Right lobe of liver (tissue), 6 donors: Measurements from ENCODE around the gene TUFM. TPM values are rescaled to one million over a fixed set of nuclear protein-coding genes. Genes with fewer than 3 reads are reported as not detected.
"Not testable (repeated sequence)": the region's sequence is repeated elsewhere in the genome, so short reads cannot be mapped to it uniquely, and the experiment has no call there.

Experiments used
- ATAC-seq, 4 donors: fragments of 200-7000 bp; cut with Tn5 transposase; one replicate each; pipeline ENCODE4 v1.9.1; 2020; ENCODE audit warnings: mild to moderate bottlenecking in 4 of 4, moderate library complexity in 4 of 4
- DNase-seq, 3 donors: peaks; one replicate each; pipeline ENCODE4 v3.0.0-alpha.2; 2020
- H3K27ac ChIP-seq, 3 donors: fragments of 200-600 bp; one replicate each; pipeline ENCODE4 v1.8.0; 2022
- H3K27me3 ChIP-seq, 2 donors: fragments of 200-600 bp; one replicate each; pipeline ENCODE4 v1.8.0; 2022
- H3K36me3 ChIP-seq, 4 donors: fragments of 200-600 bp; sonication (generic) in 1 of 4; one replicate each; pipeline versions ENCODE4 v1.5.1 to v1.8.0; 2017 to 2022; ENCODE audit warnings: control low read depth in 1 of 4
- H3K4me1 ChIP-seq, 4 donors: fragments of 200-600 bp; sonication (generic) in 1 of 4; one replicate each; pipeline versions ENCODE4 v1.5.1 to v1.8.0; 2017 to 2022; ENCODE audit warnings: control low read depth in 1 of 4
- H3K4me3 ChIP-seq, 3 donors: fragments of 200-600 bp; one replicate each; pipeline ENCODE4 v1.8.0; 2022
- H3K9me3 ChIP-seq, 4 donors: fragments of 200-600 bp; sonication (generic) in 1 of 4; one replicate each; pipeline versions ENCODE4 v1.5.1 to v1.8.0; 2017 to 2022; ENCODE audit warnings: control low read depth in 1 of 4
- CTCF ChIP-seq, 4 donors: fragments of 200-600 bp in 3 of 4; fragments of 450-650 bp in 1 of 4; IDR thresholded peaks; one replicate each; pipeline versions ENCODE4 v1.5.1 to v1.8.0; 2016 to 2022; ENCODE audit warnings: antibody characterized with exemption in 4 of 4, mild to moderate bottlenecking in 2 of 4
- POLR2A ChIP-seq: fragments of 450-650 bp; IDR thresholded peaks from one replicate; pipeline ENCODE4 v1.6.1; 2017; ENCODE audit warnings: antibody characterized with exemption, mild to moderate bottlenecking
- WGBS: methylation state at CpG from one replicate; pipeline ENCODE4 v1.1.6; 2018; ENCODE audit warnings: low coverage, low lambda C conversion rate; ENCODE audit not compliant: insufficient coverage; ENCODE audit errors: missing lambda C conversion rate; 5-methylcytosine and 5-hydroxymethylcytosine counted together
- intact Hi-C, 2 donors: fragments of 100-400 bp; cut with DNase I; formaldehyde crosslinking; loops; one replicate each; pipeline versions ENCODE4 v1.11.2 to v1.14.1; 2022
- total RNA-seq, 6 experiments: library from RNA; depleted of rRNA in 2 of 6; stranded (reverse); fragments of >200 nt in 2 of 6; fragmentation: NEBNext Ultra II Directional in 3 of 6; extraction: Animal tissue kit (Norgen Biotek cat#: 25700) in 3 of 6; gene quantifications; one replicate each; pipeline versions ENCODE4 v1.1.0 to v1.2.4, GENCODE V29; 2016 to 2023
- donor health status: DM: no; HTN: yes; CAD: no.
- donor health status: DM: no; HTN: no; CAD: no.
- donor health status: DM: no; HTN: no; CAD: no.
- donor health status: DM: no; HTN: yes; CAD: no.
- donor health status: DM: no; HTN: yes; CAD: no.

TUFM gene
- total RNA-seq, 6 experiments from 2014 or later: 103 to 169 (median 141) TPM

GRCh38 chr16:28872952-28873351 lies 26.8 kb upstream of the TUFM start:
- no peaks in the 10 kb centered on the region for H3K9me3 ChIP-seq
- ATAC-seq (no peak), DNase-seq (no peak)
- no peak for TF ChIP-seq POLR2A
- H3K27me3 ChIP-seq: no peaks in the 10 kb centered on the region
- no peaks in the 10 kb centered on the region for H3K4me1 ChIP-seq
- intact Hi-C loops: no loop called here
- no peak overlapping the region for H3K4me3 ChIP-seq
- H3K36me3 ChIP-seq: peaks cover 0 to 34% (median 18%) of the 10 kb centered on the region in 4 donors
- no peak overlapping the region for H3K27ac ChIP-seq
- WGBS: 100% methylated on average over 5 of the region's 15 CpGs

GRCh38 chr16:28869201-28869600 lies 23.1 kb upstream of the TUFM start:
- TF ChIP-seq CTCF (IDR thresholded peaks at IDR 0.05) (no peak), POLR2A (no peak)
- H3K27ac ChIP-seq: no peak overlapping the region
- ATAC-seq (no peak), DNase-seq (no peak)
- 100% methylated on average over 1 of the region's 11 CpGs for WGBS
- peaks cover 0 to 46% (median 18%) of the 10 kb centered on the region in 4 donors for H3K36me3 ChIP-seq
- no peaks in the 10 kb centered on the region for H3K27me3 ChIP-seq
- H3K4me1 ChIP-seq: peaks cover 0 to 11% (median 0%) of the 10 kb centered on the region in 4 donors
- intact Hi-C loops: loop anchor here in 1 of 2 donors (10.0 kb wide), 1 partner anchor 54 kb away; no protein-coding TSS in a partner anchor
- no peak overlapping the region for H3K4me3 ChIP-seq
- H3K9me3 ChIP-seq: no peaks in the 10 kb centered on the region

- WGBS: 89% methylated on average over 1 of the region's 9 CpGs
- intact Hi-C loops: loop anchor here in 1 of 2 donors (10.0 kb wide), 1 partner anchor 53 kb away; no protein-coding TSS in a partner anchor
Observed at GRCh38 chr16:28867646-28868045, 21.5 kb upstream of the TUFM start.

GRCh38 chr16:28867241-28867640 lies 21.1 kb upstream of the TUFM start:
- Histone ChIP-seq H3K4me3 (no peak overlapping the region), H3K27me3 (no peaks in the 10 kb centered on the region), H3K27ac (no peak overlapping the region), H3K4me1 (peaks cover 0 to 17% (median 0%) of the 10 kb centered on the region in 4 donors), H3K36me3 (peaks cover 0 to 46% (median 17%) of the 10 kb centered on the region in 4 donors), H3K9me3 (no peaks in the 10 kb centered on the region)
- intact Hi-C loops: loop anchor here in 1 of 2 donors (10.0 kb wide), 1 partner anchor 52 kb away; no protein-coding TSS in a partner anchor
- no peak for TF ChIP-seq POLR2A
- WGBS: 84% methylated on average over 9 of the region's 13 CpGs
- DNase-seq (no peak), ATAC-seq (no peak)

More at GRCh38 chr16:28867646-28868045, 21.5 kb upstream of the TUFM start:
- not testable (repeated sequence) for ATAC-seq, DNase-seq, H3K4me3 ChIP-seq, H3K9me3 ChIP-seq, H3K27ac ChIP-seq, H3K27me3 ChIP-seq
- H3K36me3 ChIP-seq: peaks cover 0 to 46% (median 17%) of the 10 kb centered on the region in 4 donors
- H3K4me1 ChIP-seq: peaks cover 0 to 15% (median 0%) of the 10 kb centered on the region in 4 donors

DNA sequence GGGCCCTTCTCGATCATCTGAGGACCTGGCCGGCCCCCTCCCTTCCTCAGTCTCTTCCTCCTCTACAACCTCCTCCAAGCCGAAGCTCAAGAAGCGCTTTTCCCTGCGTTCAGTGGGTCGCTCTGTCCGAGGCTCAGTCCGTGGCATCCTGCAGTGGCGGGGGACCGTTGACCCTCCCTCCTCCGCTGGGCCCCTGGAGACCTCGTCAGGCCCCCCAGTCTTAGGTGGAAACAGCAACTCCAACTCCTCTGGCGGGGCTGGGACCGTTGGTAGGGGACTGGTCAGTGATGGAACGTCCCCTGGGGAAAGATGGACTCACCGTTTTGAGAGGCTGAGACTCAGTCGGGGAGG lies 20.3 kb upstream of the TUFM start:
- TF ChIP-seq POLR2A (no peak), CTCF (IDR thresholded peaks at IDR 0.05) (no peak)
- H3K4me1 ChIP-seq: peaks cover 0 to 17% (median 0%) of the 10 kb centered on the region in 4 donors
- ATAC-seq: no peak
- no peaks in the 10 kb centered on the region for H3K27me3 ChIP-seq
- H3K9me3 ChIP-seq: no peaks in the 10 kb centered on the region
- DNase-seq: no peak
- H3K36me3 ChIP-seq: peaks cover 0 to 45% (median 16%) of the 10 kb centered on the region in 4 donors
- intact Hi-C loops: loop anchor here in 1 of 2 donors (10.0 kb wide), 1 partner anchor 52 kb away; no protein-coding TSS in a partner anchor
- no peak overlapping the region for H3K4me3 ChIP-seq
- WGBS: 72% methylated on average over 10 of the region's 17 CpGs
- H3K27ac ChIP-seq: no peak overlapping the region

DNA sequence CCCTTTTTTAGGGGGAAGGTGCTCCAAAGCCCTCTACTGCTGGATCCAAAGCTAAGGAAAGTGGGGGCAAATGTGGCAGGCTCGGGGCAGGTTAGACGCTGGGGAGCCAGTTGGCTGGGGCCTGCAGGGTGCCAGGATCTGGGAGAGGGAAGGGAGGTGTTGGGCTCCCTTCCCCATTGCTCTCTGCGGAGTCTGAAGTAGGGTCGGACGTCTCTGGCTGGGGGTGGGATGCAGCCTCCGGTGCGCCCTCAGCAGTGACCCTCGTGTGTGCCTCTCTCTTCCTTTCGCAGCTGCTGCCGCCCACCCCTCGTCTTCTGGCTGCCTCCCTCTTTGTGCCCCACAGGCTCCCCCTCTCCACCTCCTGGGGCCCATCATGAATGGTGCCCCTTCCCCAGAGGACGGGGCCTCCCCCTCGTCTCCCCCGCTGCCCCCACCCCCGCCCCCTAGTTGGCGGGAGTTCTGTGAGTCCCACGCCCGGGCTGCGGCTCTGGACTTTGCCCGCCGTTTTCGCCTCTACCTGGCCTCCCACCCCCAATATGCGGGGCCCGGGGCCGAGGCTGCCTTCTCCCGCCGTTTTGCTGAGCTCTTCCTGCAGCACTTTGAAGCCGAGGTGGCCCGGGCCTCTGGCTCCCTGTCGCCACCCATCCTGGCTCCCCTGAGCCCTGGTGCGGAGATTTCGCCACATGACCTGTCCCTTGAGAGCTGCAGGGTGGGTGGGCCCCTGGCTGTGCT lies 19.7 kb upstream of the TUFM start:
- Histone ChIP-seq H3K27me3 (no peaks in the 10 kb centered on the region), H3K36me3 (peaks cover 0 to 40% (median 14%) of the 10 kb centered on the region in 4 donors), H3K9me3 (no peaks in the 10 kb centered on the region), H3K4me3 (no peak overlapping the region), H3K4me1 (peaks cover 0 to 17% (median 0%) of the 10 kb centered on the region in 4 donors), H3K27ac (no peak overlapping the region)
- ATAC-seq (no peak), DNase-seq (no peak)
- TF ChIP-seq POLR2A (no peak), CTCF (IDR thresholded peaks at IDR 0.05) (no peak)
- WGBS: 34% methylated on average over 4 of the region's 32 CpGs
- intact Hi-C loops: loop anchor here in 1 of 2 donors (10.0 kb wide), 1 partner anchor 51 kb away; no protein-coding TSS in a partner anchor
